ENCODE measurements around the gene SLC16A1. TPM values are rescaled to one million over a fixed set of nuclear protein-coding genes. Genes with fewer than 3 reads are reported as not detected.
"Not testable (repeated sequence)": the region's sequence is repeated elsewhere in the genome, so short reads cannot be mapped to it uniquely, and the experiment has no call there.

Gene SLC16A1, protein sequence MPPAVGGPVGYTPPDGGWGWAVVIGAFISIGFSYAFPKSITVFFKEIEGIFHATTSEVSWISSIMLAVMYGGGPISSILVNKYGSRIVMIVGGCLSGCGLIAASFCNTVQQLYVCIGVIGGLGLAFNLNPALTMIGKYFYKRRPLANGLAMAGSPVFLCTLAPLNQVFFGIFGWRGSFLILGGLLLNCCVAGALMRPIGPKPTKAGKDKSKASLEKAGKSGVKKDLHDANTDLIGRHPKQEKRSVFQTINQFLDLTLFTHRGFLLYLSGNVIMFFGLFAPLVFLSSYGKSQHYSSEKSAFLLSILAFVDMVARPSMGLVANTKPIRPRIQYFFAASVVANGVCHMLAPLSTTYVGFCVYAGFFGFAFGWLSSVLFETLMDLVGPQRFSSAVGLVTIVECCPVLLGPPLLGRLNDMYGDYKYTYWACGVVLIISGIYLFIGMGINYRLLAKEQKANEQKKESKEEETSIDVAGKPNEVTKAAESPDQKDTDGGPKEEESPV
- total RNA-seq (100 to 1,000 TPM in 1 of 4 donors, 10 to 100 TPM in 3; 62.7 to 123 (median 68.6) TPM), polyA plus RNA-seq (35.4 TPM)
- long read RNA-seq, donor 1, full-length matches to known transcripts = 52 of 84 reads
- long read RNA-seq, donor 1, partial matches to known transcripts = 28 of 84 reads
- long read RNA-seq, donor 1, other reads (novel, unspliced or antisense) = 4 of 84 reads
- long read RNA-seq, donor 2, full-length matches to known transcripts = 21 of 29 reads
- long read RNA-seq, donor 2, partial matches to known transcripts = 6 of 29 reads
- long read RNA-seq, donor 2, other reads (novel, unspliced or antisense) = 2 of 29 reads
- long read RNA-seq, donor 3, full-length matches to known transcripts = 188 of 288 reads
- long read RNA-seq, donor 3, partial matches to known transcripts = 99 of 288 reads
- long read RNA-seq, donor 3, other reads (novel, unspliced or antisense) = 1 of 288 reads
- long read RNA-seq, donor 4, full-length matches to known transcripts = 26 of 34 reads
- long read RNA-seq, donor 4, partial matches to known transcripts = 6 of 34 reads
- long read RNA-seq, donor 4, other reads (novel, unspliced or antisense) = 2 of 34 reads

DNA sequence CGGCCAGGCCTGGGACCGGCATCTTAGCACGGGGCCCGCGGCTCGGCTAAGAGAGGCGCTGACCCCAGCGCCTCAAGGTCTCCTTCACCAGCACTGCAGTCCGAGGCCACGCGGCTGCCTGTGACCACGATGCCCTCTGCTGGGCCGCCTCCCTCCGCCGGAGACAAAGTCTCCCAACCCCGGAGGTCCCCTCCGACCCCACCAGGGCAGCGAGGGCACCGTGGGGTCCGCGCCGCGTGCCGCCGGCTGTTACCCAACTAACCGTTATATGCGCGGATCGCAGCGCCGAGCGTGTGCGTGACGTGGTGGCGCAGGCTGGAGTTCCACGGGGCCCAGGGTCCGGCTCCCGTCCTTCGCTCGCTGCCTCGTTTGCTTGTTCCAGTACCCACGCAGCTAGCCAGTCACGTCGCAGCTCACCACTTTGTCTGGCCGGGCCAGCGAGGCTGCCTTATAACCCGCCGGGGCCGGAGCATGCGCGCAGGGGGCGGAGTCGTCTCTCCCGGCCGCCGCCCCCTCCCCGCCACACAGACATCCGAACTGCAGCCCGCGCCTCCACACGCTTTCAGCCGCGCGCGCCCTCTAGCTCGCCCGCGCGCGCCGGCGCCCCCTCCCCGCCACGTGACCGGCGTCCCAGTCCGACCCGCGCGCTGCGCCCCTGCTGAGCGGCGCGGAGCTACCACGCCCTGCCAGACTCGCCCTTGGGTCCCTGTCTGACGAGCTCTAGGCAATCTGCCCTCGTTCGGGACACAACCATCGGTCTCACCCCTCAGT lies at the start of gene SLC16A1:
Gene SLC16A1, minus strand, starts transcription at position 424 of the 771 bp plus-strand sequence. CDS start 26,888 bp downstream, outside the sequence.
- intact Hi-C loops (cut with DNase I) = loop anchor here in 1 of 4 donors (2.0 kb wide), 1 partner anchor 75 kb away; no protein-coding TSS in a partner anchor
- Histone ChIP-seq H3K4me1 (ENCODE audit: control insufficient read depth, insufficient read depth, low read length) (peaks cover 3% of the 10 kb centered on the region), H3K4me3 (ENCODE audit: low read length) (peak within 1 kb of the TSS; percentile 55), H3K9me3 (ENCODE audit: control insufficient read depth, low read length) (no peaks in the 10 kb centered on the region), H3K27me3 (ENCODE audit: control insufficient read depth, insufficient read depth) (no peaks in the 10 kb centered on the region), H3K27ac (ENCODE audit: low read length) (peak within 1 kb of the TSS; percentile 83)
- DNase-seq (peak; percentile 95 to 98 (median 97)), ATAC-seq (peak; percentile 97)
- under 1% methylated on average over 90 of the region's 90 CpGs for WGBS

DNA sequence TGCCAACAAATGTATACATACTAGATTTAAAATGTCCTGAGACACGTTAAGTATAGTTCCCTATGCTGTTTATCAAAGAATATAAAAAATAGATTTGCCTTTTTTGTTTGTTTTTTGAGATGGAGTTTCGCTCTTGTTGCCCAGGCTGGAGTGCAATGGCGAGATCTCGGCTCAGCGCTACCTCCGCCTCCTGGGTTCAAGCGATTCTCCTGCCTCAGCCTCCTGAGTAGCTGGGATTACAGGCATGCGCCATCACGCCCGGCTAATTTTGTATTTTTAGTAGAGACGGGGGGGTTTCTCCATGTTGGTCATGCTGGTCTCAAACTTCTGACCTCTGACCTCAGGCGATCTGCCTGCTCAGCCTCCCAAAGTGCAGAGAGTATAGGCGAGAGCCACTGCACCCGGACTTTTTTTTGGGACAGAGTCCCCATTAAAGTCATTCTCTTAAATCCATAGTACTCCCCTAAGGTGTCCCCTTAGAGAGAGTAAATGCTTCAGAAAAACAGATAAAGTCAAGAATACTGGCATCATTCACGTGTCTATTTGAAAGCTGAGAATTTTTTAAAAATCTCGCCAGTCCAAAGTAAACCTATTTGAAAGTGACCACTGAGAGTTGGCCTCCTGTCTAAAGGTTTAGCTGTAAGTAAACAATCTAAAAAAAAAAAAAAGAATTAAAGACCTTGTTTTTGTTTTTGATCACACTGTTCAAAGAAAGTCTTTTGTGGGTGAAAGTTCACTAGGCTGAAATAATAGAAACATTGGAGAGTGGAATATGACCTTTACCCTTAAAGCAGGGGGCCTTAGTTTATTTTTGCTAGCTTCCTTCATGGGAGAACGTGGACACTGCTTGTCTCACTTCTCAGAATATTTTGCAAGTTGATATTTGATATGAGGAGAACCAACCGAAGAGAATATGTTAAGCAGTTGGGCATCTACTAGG lies 48.0 kb upstream of the SLC16A1 start:
- Histone ChIP-seq H3K27me3 (ENCODE audit: control insufficient read depth, insufficient read depth) (no peaks in the 10 kb centered on the region), H3K27ac (ENCODE audit: low read length) (no peak overlapping the region), H3K9me3 (ENCODE audit: control insufficient read depth, low read length) (no peaks in the 10 kb centered on the region), H3K4me1 (ENCODE audit: control insufficient read depth, insufficient read depth, low read length) (no peaks in the 10 kb centered on the region), H3K4me3 (ENCODE audit: low read length) (no peak overlapping the region)
- ATAC-seq (no peak), DNase-seq (no peak)
- 90% methylated on average over 18 of the region's 18 CpGs for WGBS
- intact Hi-C loops (cut with DNase I) = no loop called here

DNA sequence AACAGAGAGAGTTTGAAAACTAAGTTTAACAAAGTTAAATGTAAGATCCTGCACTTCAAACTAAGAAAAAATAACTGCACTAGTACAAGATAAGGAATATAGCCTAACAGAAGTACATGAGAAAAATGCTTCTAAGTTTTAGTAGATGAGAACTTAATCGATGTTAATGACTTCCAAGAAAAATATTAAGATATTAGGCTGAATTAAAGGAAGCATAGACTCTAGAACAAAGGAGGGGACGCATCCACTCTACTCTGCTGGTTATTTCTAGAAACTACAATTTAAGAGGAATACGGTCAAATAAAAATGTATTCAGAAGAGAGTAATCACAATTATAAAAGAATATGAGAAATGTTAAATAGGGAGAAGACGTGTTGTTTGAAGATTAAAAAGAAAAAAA lies 46.3 kb upstream of the SLC16A1 start:
- no peak for ATAC-seq
- Histone ChIP-seq H3K4me3 (ENCODE audit: low read length) (no peak overlapping the region), H3K9me3 (ENCODE audit: control insufficient read depth, low read length) (no peaks in the 10 kb centered on the region), H3K27ac (ENCODE audit: low read length) (no peak overlapping the region), H3K27me3 (ENCODE audit: control insufficient read depth, insufficient read depth) (no peaks in the 10 kb centered on the region), H3K4me1 (ENCODE audit: control insufficient read depth, insufficient read depth, low read length) (peaks cover 3% of the 10 kb centered on the region)
- 99% methylated on average over 4 of the region's 4 CpGs for WGBS
- intact Hi-C loops (cut with DNase I) = no loop called here
- no peak for DNase-seq

DNA sequence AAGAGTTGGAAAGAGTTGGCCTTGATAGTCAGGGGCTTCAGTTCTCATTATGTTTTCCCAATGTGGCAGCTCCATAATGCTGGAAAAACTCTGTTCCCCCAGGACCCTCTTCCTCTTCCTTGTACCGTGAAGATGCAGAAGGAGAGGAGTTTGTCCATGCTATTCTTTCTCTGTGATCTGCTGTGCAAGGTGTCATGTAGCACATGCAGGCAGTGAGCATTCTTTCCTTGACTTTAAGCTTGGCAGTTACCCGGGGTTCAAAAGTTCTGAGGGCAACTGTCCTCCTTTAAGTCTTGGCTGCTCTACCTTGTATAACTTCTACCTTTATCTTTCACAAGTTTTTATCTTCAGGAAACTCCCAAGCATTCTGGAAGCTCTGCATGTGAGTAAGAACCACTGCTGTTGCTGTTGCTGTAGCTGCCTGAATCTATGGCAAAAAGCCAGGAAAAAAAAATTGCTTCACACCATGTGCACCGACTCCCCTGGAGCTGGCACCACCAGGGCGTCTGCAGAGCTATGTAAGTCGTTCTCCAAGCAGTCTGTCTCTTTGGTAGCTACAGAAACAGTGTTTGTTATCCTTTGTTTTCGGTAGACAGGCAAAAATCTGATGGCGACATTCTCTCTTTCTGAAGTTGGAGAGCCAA lies 42.7 kb upstream of the SLC16A1 start:
- Histone ChIP-seq H3K4me3 (ENCODE audit: low read length) (no peak overlapping the region), H3K9me3 (ENCODE audit: control insufficient read depth, low read length) (no peaks in the 10 kb centered on the region), H3K4me1 (ENCODE audit: control insufficient read depth, insufficient read depth, low read length) (peaks cover 5% of the 10 kb centered on the region), H3K27ac (ENCODE audit: low read length) (peak overlapping the region; percentile 81), H3K27me3 (ENCODE audit: control insufficient read depth, insufficient read depth) (no peaks in the 10 kb centered on the region)
- intact Hi-C loops (cut with DNase I) = no loop called here
- DNase-seq (peak; percentile 73 to 84 (median 82)), ATAC-seq (peak; percentile 89 to 94)
- WGBS = 16% methylated on average over 7 of the region's 7 CpGs

DNA sequence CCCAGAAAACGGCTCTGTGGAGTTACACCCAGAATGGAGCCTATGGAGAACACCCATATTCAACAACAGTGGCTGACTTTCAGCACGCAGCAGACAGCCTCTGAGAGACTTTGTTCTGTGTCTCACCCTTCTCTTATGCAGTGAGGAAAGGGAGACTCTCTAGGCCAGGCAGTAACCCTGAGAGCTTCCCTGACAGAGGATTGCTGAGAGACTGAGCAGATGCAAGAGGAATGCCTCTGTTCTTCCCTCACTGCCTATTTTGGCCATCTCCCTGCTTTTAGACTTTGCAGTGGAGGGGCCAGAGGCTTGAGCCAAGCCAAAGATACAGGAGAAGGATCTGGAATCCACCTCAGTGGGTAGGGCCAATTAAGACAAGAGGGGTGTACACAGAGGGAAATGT lies 41.8 kb upstream of the SLC16A1 start:
- 50% methylated on average over 2 of the region's 2 CpGs for WGBS
- intact Hi-C loops (cut with DNase I) = no loop called here
- no peaks in the 10 kb centered on the region for H3K9me3 ChIP-seq (ENCODE audit: control insufficient read depth, low read length)
- H3K4me3 ChIP-seq (ENCODE audit: low read length) = no peak overlapping the region
- peak overlapping the region; percentile 81 for H3K27ac ChIP-seq (ENCODE audit: low read length)
- no peaks in the 10 kb centered on the region for H3K27me3 ChIP-seq (ENCODE audit: control insufficient read depth, insufficient read depth)
- ATAC-seq (peak; percentile 21 to 58), DNase-seq (no peak)
- H3K4me1 ChIP-seq (ENCODE audit: control insufficient read depth, insufficient read depth, low read length) = peaks cover 5% of the 10 kb centered on the region

DNA sequence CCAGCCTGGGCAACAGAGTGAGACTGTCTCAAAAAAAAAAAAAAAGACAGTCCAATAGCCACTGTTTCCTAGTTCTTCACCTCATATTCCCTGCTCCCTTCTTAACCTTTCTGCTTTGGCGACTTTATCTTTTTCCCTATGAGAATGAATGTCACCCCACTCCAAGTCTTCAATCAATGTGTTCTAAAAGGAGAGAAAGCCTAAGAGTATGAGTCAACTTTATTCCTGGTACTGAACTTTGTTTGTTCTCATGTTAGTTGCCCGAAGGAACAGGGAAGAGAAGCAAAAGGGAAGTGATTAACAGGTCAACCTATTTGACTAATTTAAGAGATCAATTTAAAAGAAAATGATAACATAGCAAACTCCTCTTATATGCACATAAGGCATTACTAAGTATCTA lies 39.9 kb upstream of the SLC16A1 start:
- no peaks in the 10 kb centered on the region for H3K27me3 ChIP-seq (ENCODE audit: control insufficient read depth, insufficient read depth)
- peaks cover 5% of the 10 kb centered on the region for H3K4me1 ChIP-seq (ENCODE audit: control insufficient read depth, insufficient read depth, low read length)
- H3K9me3 ChIP-seq (ENCODE audit: control insufficient read depth, low read length) = no peaks in the 10 kb centered on the region
- intact Hi-C loops (cut with DNase I) = no loop called here
- DNase-seq = no peak
- ATAC-seq = peak in 1 of 2 donors; percentile 16
- WGBS = 59% methylated on average over 2 of the region's 2 CpGs
- H3K27ac ChIP-seq (ENCODE audit: low read length) = peak overlapping the region; percentile 89
- H3K4me3 ChIP-seq (ENCODE audit: low read length) = no peak overlapping the region

DNA sequence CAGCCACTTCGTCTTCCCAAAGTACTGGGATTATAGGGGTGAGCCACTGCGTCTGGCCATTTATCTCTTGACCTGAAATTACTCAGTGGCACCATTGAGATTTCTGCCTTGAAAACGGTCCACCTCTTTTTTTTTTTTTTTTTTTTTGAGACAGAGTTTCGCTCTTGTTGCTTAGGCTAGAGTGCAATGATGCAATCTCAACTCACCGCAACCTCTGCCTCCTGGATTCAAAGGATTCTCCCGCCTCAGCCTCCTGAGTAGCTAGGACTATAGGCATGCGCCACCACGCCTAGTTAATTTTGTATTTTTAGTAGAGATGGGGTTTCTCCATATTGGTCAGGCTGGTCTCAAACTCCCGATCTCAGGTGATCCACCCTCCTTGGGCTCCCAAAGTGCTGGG lies 39.0 kb upstream of the SLC16A1 start:
- peak overlapping the region; percentile 45 for H3K27ac ChIP-seq (ENCODE audit: low read length)
- WGBS = 90% methylated on average over 9 of the region's 9 CpGs
- ATAC-seq; intact Hi-C loops (cut with DNase I); H3K27me3 ChIP-seq (ENCODE audit: control insufficient read depth, insufficient read depth); H3K4me3 ChIP-seq (ENCODE audit: low read length); H3K4me1 ChIP-seq (ENCODE audit: control insufficient read depth, insufficient read depth, low read length); H3K9me3 ChIP-seq (ENCODE audit: control insufficient read depth, low read length); DNase-seq: not testable (repeated sequence)

DNA sequence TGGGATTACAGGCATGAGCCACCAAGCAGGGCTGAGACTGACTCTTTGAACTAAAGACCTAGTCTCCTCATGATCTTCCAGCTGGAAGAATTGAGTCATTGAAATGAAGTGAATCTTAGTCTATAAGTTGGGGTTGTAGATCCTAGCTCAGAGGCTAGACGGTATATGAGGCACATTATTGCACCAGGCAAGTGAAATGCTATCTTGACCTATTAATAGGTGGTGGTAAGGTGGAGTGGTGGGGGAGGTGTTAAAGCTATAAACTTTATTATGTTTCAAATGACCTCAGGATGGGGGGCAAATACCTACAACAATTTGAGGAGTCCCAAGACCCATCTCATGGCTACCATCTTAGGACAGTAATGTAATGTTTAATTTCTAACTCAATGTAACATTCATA lies 36.8 kb upstream of the SLC16A1 start:
- no peaks in the 10 kb centered on the region for H3K9me3 ChIP-seq (ENCODE audit: control insufficient read depth, low read length)
- intact Hi-C loops (cut with DNase I) = no loop called here
- H3K27me3 ChIP-seq (ENCODE audit: control insufficient read depth, insufficient read depth) = no peaks in the 10 kb centered on the region
- no peak for ATAC-seq
- 78% methylated on average over 1 of the region's 1 CpG for WGBS
- H3K27ac ChIP-seq (ENCODE audit: low read length) = peak overlapping the region; percentile 52
- DNase-seq = no peak
- no peak overlapping the region for H3K4me3 ChIP-seq (ENCODE audit: low read length)
- peaks cover 3% of the 10 kb centered on the region for H3K4me1 ChIP-seq (ENCODE audit: control insufficient read depth, insufficient read depth, low read length)

DNA sequence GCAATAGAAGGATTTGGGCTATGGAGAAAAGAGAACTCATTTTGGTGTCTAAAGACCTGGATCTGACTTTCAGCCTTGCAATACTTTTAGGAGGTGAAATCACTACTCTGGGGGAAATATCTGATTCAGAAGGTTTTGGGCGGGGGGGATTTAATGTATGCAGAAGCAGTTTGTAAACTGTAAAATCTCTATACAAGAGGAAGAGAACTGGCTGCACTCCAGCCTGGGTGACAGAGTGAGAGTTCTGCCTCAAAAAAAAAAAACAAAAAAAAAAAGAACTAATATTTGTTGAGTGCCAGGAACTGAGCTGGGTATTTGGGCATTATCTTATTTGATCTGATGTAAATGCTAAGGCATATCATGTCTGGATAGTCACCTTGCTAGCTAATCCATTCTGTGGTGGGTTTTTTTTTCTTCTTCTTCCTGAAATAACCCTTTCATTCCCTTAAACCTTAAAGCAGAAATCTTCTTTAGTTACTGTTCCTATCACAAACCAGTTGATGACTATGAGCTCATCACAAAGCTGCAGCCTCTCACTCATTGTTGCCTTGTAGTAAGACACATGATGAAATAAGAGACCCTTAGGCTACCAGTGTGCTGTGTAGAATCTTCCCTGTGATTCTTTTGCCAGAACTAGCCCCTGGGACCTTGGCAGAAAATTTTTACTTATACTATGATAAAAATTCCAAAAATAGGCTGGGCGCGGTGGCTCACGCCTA lies 35.6 kb upstream of the SLC16A1 start:
- Histone ChIP-seq H3K9me3 (ENCODE audit: control insufficient read depth, low read length) (no peaks in the 10 kb centered on the region), H3K4me3 (ENCODE audit: low read length) (no peak overlapping the region), H3K4me1 (ENCODE audit: control insufficient read depth, insufficient read depth, low read length) (peaks cover 2% of the 10 kb centered on the region), H3K27ac (ENCODE audit: low read length) (no peak overlapping the region), H3K27me3 (ENCODE audit: control insufficient read depth, insufficient read depth) (no peaks in the 10 kb centered on the region)
- ATAC-seq (no peak), DNase-seq (no peak)
- 74% methylated on average over 4 of the region's 4 CpGs for WGBS
- intact Hi-C loops (cut with DNase I) = no loop called here

Measured in right cardiac atrium (tissue), 5 donors.